HCT116 (cell line): ENCODE measurements around the gene SEMA7A. TPM values are rescaled to one million over a fixed set of nuclear protein-coding genes. Genes with fewer than 3 reads are reported as not detected.

ENCODE experiments used
- ATAC-seq: fragments of 200-7000 bp; cut with Tn5 transposase; 2 replicates; pipeline ENCODE4 v1.9.1; 2020; ENCODE audit warnings: mild to moderate bottlenecking, moderate library complexity
- BruUV-seq: library from RNA; stranded (reverse); fragments of 400-500 nt; replicated peaks from 2 replicates; lab custom pipeline; 2021; lab: Mats Ljungman, UMichigan
- CTCF ChIA-PET: fragments of 300-600 bp; sonication (Branson Sonifier 250); formaldehyde crosslinking; loops from one replicate; lab custom pipeline; 2021; ENCODE audit warnings: antibody characterized with exemption; lab: Charles Lee
- POLR2A ChIA-PET: fragments of 300-600, 350-600 bp; sonication (Branson Sonifier 250); formaldehyde crosslinking; loops from one replicate; lab custom pipeline; 2021; ENCODE audit warnings: antibody characterized with exemption; lab: Charles Lee
- RAD21 ChIA-PET, 2 experiments: fragments of 300-600 bp; sonication (Branson Sonifier 250); formaldehyde crosslinking; loops; one replicate each; lab custom pipeline; 2023; ENCODE audit warnings: low total read pairs in 2 of 2; ENCODE audit not compliant: uncharacterized antibody in 2 of 2, unreplicated experiment in 2 of 2, low non-redundant PET in 1 of 2; lab: Charles Lee
- DNase-seq: peaks from one replicate; pipeline ENCODE4 v3.0.0-alpha.2; 2010; ENCODE audit warnings: low read depth, low spot score
- H2AFZ ChIP-seq: fragments of 200-600 bp; shearing (Covaris generic), sonication (generic); 2 replicates; pipeline ENCODE4 v1.6.1; 2017; ENCODE audit warnings: low read depth, mixed run types, mixed read lengths, antibody characterized with exemption, low read length; ENCODE audit not compliant: poor library complexity, severe bottlenecking
- H3K27ac ChIP-seq: 2 replicates; pipeline ENCODE4 v1.5.1; 2012; ENCODE audit warnings: low read depth, low read length
- H3K27me3 ChIP-seq: fragments of 200-600 bp; sonication (generic); 2 replicates; pipeline ENCODE4 v1.6.1; 2016; ENCODE audit warnings: mixed run types, low read length, mixed read lengths; ENCODE audit not compliant: insufficient read depth
- H3K36me3 ChIP-seq, 2 experiments: fragments of 200-500 bp in 1 of 2; fragments of 200-600 bp in 1 of 2; sonication (Bioruptor generic) in 1 of 2; sonication (generic) in 1 of 2; 2 replicates each; pipeline versions ENCODE4 v1.5.1 to v1.6.1; 2014 to 2016; ENCODE audit warnings: low read length in 2 of 2, inconsistent platforms in 1 of 2, mixed read lengths in 1 of 2, mixed run types in 1 of 2; ENCODE audit not compliant: insufficient read depth in 2 of 2, control insufficient read depth in 1 of 2
- H3K4me1 ChIP-seq, 2 experiments: fragments of 200-600 bp in 1 of 2; sonication (generic) in 1 of 2; 2 replicates each; pipeline versions ENCODE4 v1.5.1 to v1.6.1; 2012 to 2017; ENCODE audit warnings: low read length in 2 of 2, inconsistent platforms in 1 of 2, mild to moderate bottlenecking in 1 of 2, mixed read lengths in 1 of 2, mixed run types in 1 of 2, moderate library complexity in 1 of 2; ENCODE audit not compliant: insufficient read depth in 2 of 2, control insufficient read depth in 1 of 2
- H3K4me2 ChIP-seq: fragments of 200-600 bp; sonication (generic); 2 replicates; pipeline ENCODE4 v1.6.1; 2017; ENCODE audit warnings: mixed run types, low read length, mixed read lengths
- H3K4me3 ChIP-seq, 2 experiments: fragments of 200-600 bp in 1 of 2; sonication (generic) in 1 of 2; replicated peaks in 1 of 2; 2 replicates each; pipeline ENCODE4 v1.5.1; 2011 to 2016; ENCODE audit warnings: low read length in 2 of 2, control low read depth in 1 of 2, low read depth in 1 of 2, mild to moderate bottlenecking in 1 of 2, mixed read lengths in 1 of 2, mixed run types in 1 of 2
- H3K79me2 ChIP-seq: fragments of 200-600 bp; sonication (generic); 2 replicates; pipeline ENCODE4 v1.6.1; 2017; ENCODE audit warnings: mild to moderate bottlenecking, mixed run types, low read length, moderate library complexity, mixed read lengths; ENCODE audit not compliant: insufficient read depth
- H3K9ac ChIP-seq: fragments of 200-600 bp; sonication (generic); 2 replicates; pipeline ENCODE4 v1.6.1; 2016; ENCODE audit warnings: low read length, mixed read lengths
- H3K9me2 ChIP-seq: fragments of 200-600 bp; sonication (generic), shearing (Covaris generic); 2 replicates; pipeline ENCODE4 v1.6.1; 2017; ENCODE audit warnings: mixed run types, mild to moderate bottlenecking, moderate library complexity; ENCODE audit not compliant: insufficient read depth
- H3K9me3 ChIP-seq, 2 experiments: fragments of 200-500 bp in 1 of 2; fragments of 200-600 bp in 1 of 2; sonication (Bioruptor generic) in 1 of 2; sonication (generic) in 1 of 2; 2 replicates each; pipeline ENCODE4 v1.6.1; 2014 to 2017; ENCODE audit warnings: low read length in 2 of 2, mixed read lengths in 2 of 2, inconsistent platforms in 1 of 2, low read depth in 1 of 2, mild to moderate bottlenecking in 1 of 2, mixed run types in 1 of 2, moderate library complexity in 1 of 2; ENCODE audit not compliant: control insufficient read depth in 1 of 2, insufficient read depth in 1 of 2
- H4K20me1 ChIP-seq: fragments of 200-600 bp; sonication (generic), shearing (Covaris generic); 2 replicates; pipeline ENCODE4 v1.6.1; 2017; ENCODE audit warnings: mixed run types, mild to moderate bottlenecking, moderate library complexity; ENCODE audit not compliant: insufficient read depth
- ATF3 ChIP-seq: IDR thresholded peaks from 2 replicates; pipeline ENCODE4 v1.6.1; 2012
- CBX3 ChIP-seq: IDR thresholded peaks from 2 replicates; pipeline ENCODE4 v1.6.1; 2012; ENCODE audit warnings: low read depth
- CEBPB ChIP-seq: IDR thresholded peaks from 2 replicates; pipeline ENCODE4 v1.6.1; 2012; ENCODE audit warnings: low read depth
- EGR1 ChIP-seq: IDR thresholded peaks from 2 replicates; pipeline ENCODE4 v1.6.1; 2012; ENCODE audit warnings: low read depth
- EZH2phosphoT487 ChIP-seq: fragments of 200-600 bp; IDR thresholded peaks from 2 replicates; pipeline ENCODE4 v1.6.1; 2018; ENCODE audit warnings: antibody characterized with exemption, borderline replicate concordance
- FOSL1 ChIP-seq: IDR thresholded peaks from 2 replicates; pipeline ENCODE4 v1.6.1; 2012; ENCODE audit warnings: low read depth
- JUND ChIP-seq: IDR thresholded peaks from 2 replicates; pipeline ENCODE4 v1.6.1; 2012
- MAX ChIP-seq: IDR thresholded peaks from 2 replicates; pipeline ENCODE4 v1.6.1; 2012
- POLR2A ChIP-seq: IDR thresholded peaks from 2 replicates; pipeline ENCODE4 v1.7.0; 2011; ENCODE audit warnings: borderline replicate concordance; ENCODE audit not compliant: insufficient read depth, insufficient read length; ENCODE audit errors: extremely low read depth
- POLR2AphosphoS5 ChIP-seq: IDR thresholded peaks from 2 replicates; pipeline ENCODE4 v1.6.1; 2011; ENCODE audit warnings: mild to moderate bottlenecking, low read depth, low read length, moderate library complexity
- RAD21 ChIP-seq: IDR thresholded peaks from 2 replicates; pipeline ENCODE4 v1.6.1; 2012; ENCODE audit warnings: low read depth, mild to moderate bottlenecking
- REST ChIP-seq: IDR thresholded peaks from 2 replicates; pipeline ENCODE4 v1.6.1; 2012; ENCODE audit warnings: low read depth
- YY1 ChIP-seq: IDR thresholded peaks from 2 replicates; pipeline ENCODE4 v1.6.1; 2011; ENCODE audit warnings: low read length, low read depth, moderate library complexity, mild to moderate bottlenecking; ENCODE audit not compliant: insufficient replicate concordance; ENCODE audit errors: extremely low read depth
- ZBTB33 ChIP-seq: IDR thresholded peaks from 2 replicates; pipeline ENCODE4 v1.6.1; 2011; ENCODE audit warnings: mild to moderate bottlenecking, low read length, moderate library complexity; ENCODE audit not compliant: insufficient replicate concordance; ENCODE audit errors: extremely low read depth
- ZFX ChIP-seq: fragments of 450-650 bp; IDR thresholded peaks from 2 replicates; pipeline ENCODE4 v1.6.1; 2017
- intact Hi-C: fragments of 100-400 bp; cut with micrococcal nuclease; formaldehyde crosslinking; loops from 2 replicates; pipeline ENCODE4 v1.10.0; 2022
- total RNA-seq: library from RNA; stranded (reverse); gene quantifications from one replicate; pipeline ENCODE4 v1.2.1, GENCODE V29; 2021; ENCODE audit not compliant: unreplicated experiment

The SEMA7A gene
- total RNA-seq, 1 experiment from 2014 or later = 13.8 TPM

DNA sequence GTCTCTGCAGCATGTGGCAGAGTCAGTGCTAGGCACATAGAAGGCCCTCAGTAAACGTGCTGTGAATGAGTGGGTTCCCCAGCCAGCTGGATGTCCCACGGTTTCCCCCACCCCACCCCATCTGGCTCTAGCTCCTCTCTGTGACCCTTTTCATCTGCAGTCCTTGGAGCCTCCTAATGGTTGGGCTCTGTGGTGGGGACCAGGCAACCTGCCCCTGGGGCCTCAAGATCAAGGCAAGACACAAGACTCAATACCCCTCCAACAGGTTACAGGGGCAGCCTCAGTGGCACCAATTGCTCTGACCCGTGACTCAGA is 49.2 kb downstream of the SEMA7A start:
- no peak for TF ChIP-seq CBX3
- no peak for TF ChIP-seq ZFX
- no peak for TF ChIP-seq RAD21
- TF ChIP-seq YY1 = no peak
- no peak for TF ChIP-seq ATF3
- no peak for TF ChIP-seq CEBPB
- no peak for TF ChIP-seq ZBTB33
- TF ChIP-seq POLR2A = no peak
- no peak for TF ChIP-seq EZH2phosphoT487
- TF ChIP-seq FOSL1 = no peak
- no peak for TF ChIP-seq MAX
- no peak for TF ChIP-seq REST
- no peak for TF ChIP-seq EGR1
- TF ChIP-seq JUND = no peak
- no peak for TF ChIP-seq POLR2AphosphoS5
- TF ChIP-seq, all 23 proteins: peak for 0
- H3K9me2 ChIP-seq = no peaks in the 10 kb centered on the region
- no peaks in the 10 kb centered on the region for H3K36me3 ChIP-seq
- intact Hi-C loops = no loop called here
- ATAC-seq = no peak
- POLR2A ChIA-PET = interaction anchor here (0.9 to 2.8 kb wide), 6 partner anchors 11 to 76 kb away, joined by 3 to 24 read pairs (median 4); partner anchors contain the start of gene UBL7
- no peaks in the 10 kb centered on the region for H3K27me3 ChIP-seq
- no peak overlapping the region for H3K27ac ChIP-seq
- BruUV-seq = no TSS peak
- H4K20me1 ChIP-seq = no peaks in the 10 kb centered on the region
- H3K79me2 ChIP-seq = no peaks in the 10 kb centered on the region
- peaks cover 22 to 92% of the 10 kb centered on the region in 2 experiments for H3K4me1 ChIP-seq
- H2AFZ ChIP-seq = no peak overlapping the region
- no peak overlapping the region for H3K4me3 ChIP-seq
- no peak for DNase-seq
- RAD21 ChIA-PET = no interaction called here
- peak overlapping the region; percentile 46 for H3K4me2 ChIP-seq
- H3K9ac ChIP-seq = peak overlapping the region; percentile 28
- H3K9me3 ChIP-seq = no peaks in the 10 kb centered on the region
- CTCF ChIA-PET = interaction anchor here (0.9 to 1.4 kb wide), 5 partner anchors 9 to 57 kb away, joined by 4 to 11 read pairs (median 4); no protein-coding TSS in a partner anchor
